ENCODE data around the gene CLDN4. TPM values are rescaled to one million over a fixed set of nuclear protein-coding genes. Genes with fewer than 3 reads are reported as not detected.
"Not testable (repeated sequence)": the region's sequence is repeated elsewhere in the genome, so short reads cannot be mapped to it uniquely, and the experiment has no call there.

The CLDN4 gene
- total and polyA plus RNA-seq, 4 donors, result 0.37 to 2.0 (median 1.3) TPM

DNA sequence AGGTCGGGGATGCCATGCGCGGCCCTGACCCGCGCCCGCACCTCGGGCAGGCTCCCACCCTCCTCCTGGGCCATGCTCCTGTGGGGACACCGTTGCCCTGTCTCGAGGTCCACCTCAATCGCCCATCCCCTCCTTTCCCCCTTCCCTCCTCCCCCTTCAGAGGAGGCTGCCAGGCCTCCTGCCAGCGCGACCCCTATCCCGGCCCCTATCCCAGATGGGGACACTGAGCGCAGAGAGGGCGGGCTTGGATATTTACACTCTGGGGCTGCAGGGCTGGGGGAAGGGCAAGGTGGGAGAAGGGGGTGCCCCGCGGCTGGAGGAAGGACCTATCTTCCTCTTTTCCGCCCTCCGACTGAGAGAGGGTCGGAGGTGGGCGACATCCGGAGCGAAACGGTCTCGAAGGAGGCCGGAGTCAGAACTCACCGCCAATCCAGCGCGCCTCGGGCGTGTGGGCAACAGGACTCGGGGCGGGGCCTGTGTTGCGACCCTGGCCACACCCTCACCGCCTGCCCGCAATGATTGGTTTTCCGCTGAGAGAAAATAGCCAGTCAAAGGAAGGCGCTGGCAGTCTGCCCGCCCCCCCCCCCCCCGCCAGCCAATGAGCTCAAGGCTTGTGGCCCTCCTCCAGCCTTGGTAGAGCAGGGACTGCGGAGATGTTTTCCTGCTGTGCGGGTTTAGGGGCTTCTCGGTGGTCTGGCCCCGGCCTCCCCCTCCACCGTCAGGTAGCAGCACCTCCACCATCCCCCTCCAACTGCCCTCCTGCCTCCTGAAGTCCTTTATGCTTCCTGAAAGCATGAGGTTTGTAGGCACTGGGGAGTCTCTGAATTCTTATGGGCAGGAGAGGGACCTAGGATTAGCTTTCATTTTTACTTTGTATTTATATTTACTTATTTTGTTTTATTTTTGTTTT, 11.5 kb downstream of the CLDN4 start, which contains the start of gene METTL27:
TSS of gene METTL27 (minus strand) at position 450 of the 910 bp plus-strand sequence. CDS start at position 74, 376 bp downstream.
- Histone ChIP-seq H3K27ac (ENCODE audit: low read depth in 1 of 2, low read length in 2 of 2) (peak within 1 kb of the TSS in 1 of 2 donors; percentile 34), H3K9me3 (ENCODE audit: control insufficient read depth in 4 of 4, low read length in 3 of 4) (no peaks in the 10 kb centered on the region), H3K36me3 (ENCODE audit: control insufficient read depth in 4 of 4, insufficient read depth in 3 of 4, low read depth in 1 of 4, low read length in 3 of 4) (no peaks in the 10 kb centered on the region), H3K9ac (ENCODE audit: low read depth in 1 of 2, low read length in 2 of 2) (peak within 1 kb of the TSS; percentile 66 to 70), H3K4me1 (ENCODE audit: control insufficient read depth in 4 of 4, insufficient read depth in 4 of 4, low read length in 3 of 4) (peaks cover 0 to 8% (median 4%) of the 10 kb centered on the region in 4 donors), H3K27me3 (ENCODE audit: control insufficient read depth in 4 of 4, insufficient read depth in 4 of 4, low read length in 3 of 4) (no peaks in the 10 kb centered on the region), H3K4me3 (ENCODE audit: low read depth in 1 of 3, low read length in 3 of 3) (peak within 1 kb of the TSS; percentile 58 to 93 (median 84))
- peak; percentile 38 for TF ChIP-seq SP1 (IDR thresholded peaks at IDR 0.05)
- no peak for TF ChIP-seq EGR1 (IDR thresholded peaks at IDR 0.05; ENCODE audit: low read depth in 2 of 2)
- 3% methylated on average over 45 of the region's 45 CpGs for WGBS
- peak; percentile 94 for DNase-seq (ENCODE audit: low spot score)

GRCh38 chr7:73844131-73844547, 13.3 kb downstream of the CLDN4 start:
- WGBS, result 57% methylated on average over 9 of the region's 9 CpGs
- peaks cover 0 to 8% (median 4%) of the 10 kb centered on the region in 4 donors for H3K4me1 ChIP-seq (ENCODE audit: control insufficient read depth in 4 of 4, insufficient read depth in 4 of 4, low read length in 3 of 4)
- H3K36me3 ChIP-seq (ENCODE audit: control insufficient read depth in 4 of 4, insufficient read depth in 3 of 4, low read depth in 1 of 4, low read length in 3 of 4), result no peaks in the 10 kb centered on the region
- no peaks in the 10 kb centered on the region for H3K9me3 ChIP-seq (ENCODE audit: control insufficient read depth in 4 of 4, low read length in 3 of 4)
- H3K27ac ChIP-seq (ENCODE audit: low read depth in 1 of 2, low read length in 2 of 2), result no peak overlapping the region
- no peak overlapping the region for H3K4me3 ChIP-seq (ENCODE audit: low read depth in 1 of 3, low read length in 3 of 3)
- DNase-seq (ENCODE audit: low spot score), result no peak
- H3K9ac ChIP-seq (ENCODE audit: low read depth in 1 of 2, low read length in 2 of 2), result no peak overlapping the region
- no peaks in the 10 kb centered on the region for H3K27me3 ChIP-seq (ENCODE audit: control insufficient read depth in 4 of 4, insufficient read depth in 4 of 4, low read length in 3 of 4)
- no peak for TF ChIP-seq RXRA (IDR thresholded peaks at IDR 0.05)
- TF ChIP-seq REST (IDR thresholded peaks at IDR 0.05), result no peak
- no peak for TF ChIP-seq RAD21 (IDR thresholded peaks at IDR 0.05)
- no peak for TF ChIP-seq FOXA2 (IDR thresholded peaks at IDR 0.05)
- TF ChIP-seq NR2F2 (IDR thresholded peaks at IDR 0.05), result no peak

DNA sequence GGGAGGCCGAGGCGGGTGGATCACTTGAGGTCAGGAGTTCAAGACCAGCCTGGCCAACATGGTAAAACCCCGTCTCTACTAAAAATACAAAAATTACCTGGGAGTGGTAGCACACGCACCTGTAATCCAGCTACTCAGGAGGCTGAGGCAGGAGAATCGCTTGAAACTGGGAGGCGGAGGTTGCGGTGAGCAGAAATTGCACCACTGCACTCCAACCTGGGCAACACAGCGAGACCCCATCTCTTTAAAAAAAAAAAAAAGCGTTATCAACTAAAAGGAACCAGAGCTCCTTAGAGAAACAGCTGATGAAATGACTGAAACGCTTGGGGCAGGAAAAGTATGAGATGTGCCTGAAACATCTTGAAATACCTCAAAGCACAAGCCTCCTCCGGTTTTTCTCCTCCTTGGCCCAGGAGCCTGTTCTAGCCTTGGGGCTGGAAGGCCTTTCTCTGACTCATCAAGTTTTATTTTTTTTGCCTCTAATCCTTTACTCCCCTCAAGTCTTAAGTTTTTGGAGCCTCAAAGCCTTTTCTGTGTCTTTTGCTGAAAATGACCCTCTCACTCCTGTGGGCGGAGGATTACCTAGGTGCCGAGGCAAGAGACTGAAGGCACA, 14.2 kb downstream of the CLDN4 start:
- Histone ChIP-seq H3K9me3 (ENCODE audit: control insufficient read depth in 4 of 4, low read length in 3 of 4) (no peaks in the 10 kb centered on the region), H3K4me3 (ENCODE audit: low read depth in 1 of 3, low read length in 3 of 3) (no peak overlapping the region), H3K4me1 (ENCODE audit: control insufficient read depth in 4 of 4, insufficient read depth in 4 of 4, low read length in 3 of 4) (peaks cover 0 to 8% (median 4%) of the 10 kb centered on the region in 4 donors), H3K36me3 (ENCODE audit: control insufficient read depth in 4 of 4, insufficient read depth in 3 of 4, low read depth in 1 of 4, low read length in 3 of 4) (no peaks in the 10 kb centered on the region), H3K27ac (ENCODE audit: low read depth in 1 of 2, low read length in 2 of 2) (no peak overlapping the region), H3K9ac (ENCODE audit: low read depth in 1 of 2, low read length in 2 of 2) (no peak overlapping the region), H3K27me3 (ENCODE audit: control insufficient read depth in 4 of 4, insufficient read depth in 4 of 4, low read length in 3 of 4) (no peaks in the 10 kb centered on the region)
- TF ChIP-seq NR2F2 (IDR thresholded peaks at IDR 0.05) (no peak), FOXA2 (IDR thresholded peaks at IDR 0.05) (no peak), YY1 (IDR thresholded peaks at IDR 0.05) (no peak), ZBTB33 (IDR thresholded peaks at IDR 0.05) (no peak), EGR1 (IDR thresholded peaks at IDR 0.05; ENCODE audit: low read depth in 2 of 2) (no peak), JUND (IDR thresholded peaks at IDR 0.05) (no peak), TAF1 (conservative IDR thresholded peaks at IDR 0.05) (no peak), SP1 (IDR thresholded peaks at IDR 0.05) (no peak), RXRA (IDR thresholded peaks at IDR 0.05) (no peak), GABPA (IDR thresholded peaks at IDR 0.05 in 1 of 2, conservative IDR thresholded peaks at IDR 0.05 in 1 of 2) (no peak), MAX (IDR thresholded peaks at IDR 0.05) (no peak), RAD21 (IDR thresholded peaks at IDR 0.05) (no peak)
- TF ChIP-seq, protein P1, sequence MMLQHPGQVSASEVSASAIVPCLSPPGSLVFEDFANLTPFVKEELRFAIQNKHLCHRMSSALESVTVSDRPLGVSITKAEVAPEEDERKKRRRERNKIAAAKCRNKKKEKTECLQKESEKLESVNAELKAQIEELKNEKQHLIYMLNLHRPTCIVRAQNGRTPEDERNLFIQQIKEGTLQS (IDR thresholded peaks at IDR 0.05), result no peak
- WGBS, result 90% methylated on average over 13 of the region's 13 CpGs
- DNase-seq (ENCODE audit: low spot score), result no peak

DNA sequence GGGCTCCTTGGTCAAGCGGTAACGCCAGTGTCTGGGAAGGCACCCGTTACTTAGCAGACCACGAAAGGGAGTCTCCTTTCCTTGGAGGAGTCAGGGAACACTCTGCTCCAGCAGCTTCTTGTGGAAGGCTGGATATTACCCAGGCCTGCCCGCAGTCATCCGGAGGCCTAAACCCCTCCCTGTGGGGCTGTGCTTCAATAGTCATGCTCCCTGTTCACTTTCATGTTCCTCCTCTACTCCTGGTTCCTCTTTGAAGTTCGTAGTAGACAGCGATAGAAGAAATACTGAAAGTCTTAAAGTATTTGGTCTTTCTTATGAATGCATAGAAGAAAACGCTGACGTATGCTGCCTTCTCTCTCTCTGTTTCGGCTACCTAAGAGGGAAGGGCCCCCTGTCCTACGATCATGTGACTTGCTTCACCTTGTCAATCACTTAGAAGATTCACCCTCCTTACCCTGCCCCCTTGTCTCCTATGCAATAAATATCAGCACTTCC, 15.0 kb downstream of the CLDN4 start:
- not testable (repeated sequence) for H3K27ac ChIP-seq (ENCODE audit: low read depth in 1 of 2, low read length in 2 of 2)
- 85% methylated on average over 12 of the region's 12 CpGs for WGBS

More for the DNA sequence above, 15.0 kb downstream of the CLDN4 start:
- not testable (repeated sequence) for H3K4me3 ChIP-seq (ENCODE audit: low read depth in 1 of 3, low read length in 3 of 3); H3K9ac ChIP-seq (ENCODE audit: low read depth in 1 of 2, low read length in 2 of 2); H3K36me3 ChIP-seq (ENCODE audit: control insufficient read depth in 4 of 4, insufficient read depth in 3 of 4, low read depth in 1 of 4, low read length in 3 of 4); H3K4me1 ChIP-seq (ENCODE audit: control insufficient read depth in 4 of 4, insufficient read depth in 4 of 4, low read length in 3 of 4); H3K27me3 ChIP-seq (ENCODE audit: control insufficient read depth in 4 of 4, insufficient read depth in 4 of 4, low read length in 3 of 4); DNase-seq (ENCODE audit: low spot score); H3K9me3 ChIP-seq (ENCODE audit: control insufficient read depth in 4 of 4, low read length in 3 of 4)

Data from liver (tissue), 9 donors.